Retina (tissue), 1 donor: ENCODE results near the gene SPOUT1.
"Not testable (repeated sequence)": the region's sequence is repeated elsewhere in the genome, so short reads cannot be mapped to it uniquely, and the experiment has no call there.

Experiments used
- DNase-seq: peaks from one replicate; pipeline ENCODE4 v3.0.0-alpha.2; 2016

The SPOUT1 gene

GRCh38 chr9:128809036-128809599, 20.5 kb downstream of the SPOUT1 start:
- DNase-seq = no peak

- DNase-seq = no peak
Observed at GRCh38 chr9:128808543-128808942, 21.1 kb downstream of the SPOUT1 start.

GRCh38 chr9:128807827-128808226, 21.8 kb downstream of the SPOUT1 start:
- DNase-seq = no peak

- DNase-seq = no peak
Observed at GRCh38 chr9:128805661-128806060, 23.9 kb downstream of the SPOUT1 start.

GRCh38 chr9:128802482-128802881, 27.1 kb downstream of the SPOUT1 start:
- no peak for DNase-seq

- DNase-seq = no peak
Observed at GRCh38 chr9:128800061-128800460, 29.5 kb downstream of the SPOUT1 start.

GRCh38 chr9:128798896-128799295, 30.7 kb downstream of the SPOUT1 start:
- no peak for DNase-seq

- DNase-seq = not testable (repeated sequence)
Observed at GRCh38 chr9:128794961-128795360, 34.6 kb downstream of the SPOUT1 start.

- DNase-seq = no peak
Observed at GRCh38 chr9:128792978-128793686, 36.5 kb downstream of the SPOUT1 start.

- no peak for DNase-seq
Observed at GRCh38 chr9:128792134-128792533, 37.5 kb downstream of the SPOUT1 start.

- no peak for DNase-seq
Observed at GRCh38 chr9:128790536-128790935, 39.1 kb downstream of the SPOUT1 start.

GRCh38 chr9:128788445-128788844, 41.1 kb downstream of the SPOUT1 start:
- no peak for DNase-seq

- DNase-seq = no peak
Observed at GRCh38 chr9:128787659-128788058, 41.9 kb downstream of the SPOUT1 start.

- peak; percentile 91 for DNase-seq
Observed at GRCh38 chr9:128786681-128787601, 42.7 kb downstream of the SPOUT1 start, which contains the start of gene TBC1D13. Gene TBC1D13 (plus strand): TSS chr9:128787253. CDS start chr9:128787354, 101 bp downstream.

GRCh38 chr9:128785427-128785826, 44.2 kb downstream of the SPOUT1 start:
- DNase-seq = no peak

- no peak for DNase-seq
Observed at GRCh38 chr9:128782669-128783068, 46.9 kb downstream of the SPOUT1 start.

GRCh38 chr9:128781187-128782070, 48.2 kb downstream of the SPOUT1 start:
- DNase-seq = no peak

- DNase-seq = not testable (repeated sequence)
Observed at GRCh38 chr9:128780093-128780492, 49.5 kb downstream of the SPOUT1 start.

GRCh38 chr9:128774804-128775203, 54.8 kb downstream of the SPOUT1 start:
- no peak for DNase-seq

GRCh38 chr9:128773049-128773448, 56.5 kb downstream of the SPOUT1 start:
- no peak for DNase-seq

GRCh38 chr9:128771745-128772519, 57.7 kb downstream of the SPOUT1 start, which contains the start of gene ZER1:
Gene ZER1 (minus strand): TSS chr9:128771927. CDS start chr9:128755565, 16,362 bp downstream.
- peak; percentile 97 for DNase-seq
